Dendritic cell treated with granulocyte-macrophage colony-stimulating factor and Interleukin-4, amounts not matched to agents 40 ng/mL and 50 ng/mL, for 4 days (primary cell): Measurements from ENCODE around the gene DTL.
"Not testable (repeated sequence)": the region's sequence is repeated elsewhere in the genome, so short reads cannot be mapped to it uniquely, and the experiment has no call there.

Experiments used
- H3K27ac Mint-ChIP-seq: one replicate; pipeline ENCODE4 v1.8.0; 2022; ENCODE audit warnings: mild to moderate bottlenecking, mixed read lengths
- H3K27me3 Mint-ChIP-seq: one replicate; pipeline ENCODE4 v1.8.0; 2022; ENCODE audit warnings: mild to moderate bottlenecking, mixed read lengths
- H3K36me3 Mint-ChIP-seq: one replicate; pipeline ENCODE4 v1.8.0; 2022; ENCODE audit warnings: low read depth, mixed read lengths
- H3K4me1 Mint-ChIP-seq: one replicate; pipeline ENCODE4 v1.8.0; 2022; ENCODE audit warnings: low read depth, mixed read lengths
- H3K4me3 Mint-ChIP-seq: one replicate; pipeline ENCODE4 v1.8.0; 2022; ENCODE audit warnings: mild to moderate bottlenecking, moderate library complexity, mixed read lengths
- H3K9me3 Mint-ChIP-seq: one replicate; pipeline ENCODE4 v1.8.0; 2022; ENCODE audit warnings: mixed read lengths
- intact Hi-C: fragments of 100-400 bp; cut with micrococcal nuclease; formaldehyde crosslinking; loops from one replicate; pipeline ENCODE4 v1.15.0; 2022

Gene DTL

GRCh38 chr1:212035123-212035834 is at the start of gene DTL, which contains the start of gene INTS7:
DTL (plus strand) TSS chr1:212035748; CDS start chr1:212035891, 143 bp downstream.
INTS7 (minus strand) TSS chr1:212035557; CDS start chr1:212035437, 120 bp downstream.
- peaks cover 64% of the 10 kb centered on the region for H3K4me1 Mint-ChIP-seq
- intact Hi-C loops, result loop anchor here (1.0 kb wide), 1 partner anchor 355 kb away; no protein-coding TSS in a partner anchor
- no peaks in the 10 kb centered on the region for H3K9me3 Mint-ChIP-seq
- no peaks in the 10 kb centered on the region for H3K27me3 Mint-ChIP-seq
- H3K36me3 Mint-ChIP-seq, result peaks cover 17% of the 10 kb centered on the region
- H3K4me3 Mint-ChIP-seq, result peak within 1 kb of the TSS; percentile 93
- peak within 1 kb of the TSS; percentile 88 for H3K27ac Mint-ChIP-seq

- H3K4me1 Mint-ChIP-seq, result no peaks in the 10 kb centered on the region
- no peaks in the 10 kb centered on the region for H3K27me3 Mint-ChIP-seq
- no peak overlapping the region for H3K27ac Mint-ChIP-seq
- no peak overlapping the region for H3K4me3 Mint-ChIP-seq
- no peaks in the 10 kb centered on the region for H3K9me3 Mint-ChIP-seq
- H3K36me3 Mint-ChIP-seq, result peaks cover 36% of the 10 kb centered on the region
- intact Hi-C loops, result no loop called here
Observed at GRCh38 chr1:211986628-211987254, 48.8 kb upstream of the DTL start.

- Mint-ChIP-seq H3K36me3 (peaks cover 41% of the 10 kb centered on the region), H3K27ac (no peak overlapping the region)
Observed at GRCh38 chr1:211991695-211992094, 43.9 kb upstream of the DTL start.

GRCh38 chr1:211997426-211997825 is 38.1 kb upstream of the DTL start:
- H3K27ac Mint-ChIP-seq, H3K4me1 Mint-ChIP-seq, H3K27me3 Mint-ChIP-seq, H3K9me3 Mint-ChIP-seq, intact Hi-C loops, H3K4me3 Mint-ChIP-seq: not testable (repeated sequence)
- peaks cover 71% of the 10 kb centered on the region for H3K36me3 Mint-ChIP-seq

More at GRCh38 chr1:211991695-211992094, 43.9 kb upstream of the DTL start:
- Mint-ChIP-seq H3K9me3 (no peaks in the 10 kb centered on the region), H3K4me3 (no peak overlapping the region), H3K4me1 (no peaks in the 10 kb centered on the region), H3K27me3 (no peaks in the 10 kb centered on the region)
- intact Hi-C loops, result no loop called here

- no peak overlapping the region for H3K4me3 Mint-ChIP-seq
- H3K27me3 Mint-ChIP-seq, result no peaks in the 10 kb centered on the region
- H3K4me1 Mint-ChIP-seq, result no peaks in the 10 kb centered on the region
- intact Hi-C loops, result no loop called here
- peaks cover 76% of the 10 kb centered on the region for H3K36me3 Mint-ChIP-seq
- H3K27ac Mint-ChIP-seq, result no peak overlapping the region
- H3K9me3 Mint-ChIP-seq, result no peaks in the 10 kb centered on the region
Observed at GRCh38 chr1:212002536-212002935, 33.0 kb upstream of the DTL start.

GRCh38 chr1:212004895-212005608 is 30.5 kb upstream of the DTL start:
- Mint-ChIP-seq H3K27me3 (no peaks in the 10 kb centered on the region), H3K4me1 (no peaks in the 10 kb centered on the region), H3K4me3 (no peak overlapping the region), H3K36me3 (peaks cover 71% of the 10 kb centered on the region), H3K27ac (no peak overlapping the region), H3K9me3 (no peaks in the 10 kb centered on the region)
- intact Hi-C loops, result no loop called here

GRCh38 chr1:212007178-212007577 is 28.4 kb upstream of the DTL start:
- Mint-ChIP-seq H3K4me3 (no peak overlapping the region), H3K36me3 (peaks cover 59% of the 10 kb centered on the region), H3K9me3 (no peaks in the 10 kb centered on the region), H3K27ac (no peak overlapping the region), H3K4me1 (no peaks in the 10 kb centered on the region), H3K27me3 (no peaks in the 10 kb centered on the region)
- intact Hi-C loops, result no loop called here

- peaks cover 53% of the 10 kb centered on the region for H3K36me3 Mint-ChIP-seq
- H3K27me3 Mint-ChIP-seq, result no peaks in the 10 kb centered on the region
- no peak overlapping the region for H3K4me3 Mint-ChIP-seq
- H3K9me3 Mint-ChIP-seq, result no peaks in the 10 kb centered on the region
- intact Hi-C loops, result no loop called here
- H3K4me1 Mint-ChIP-seq, result no peaks in the 10 kb centered on the region
- H3K27ac Mint-ChIP-seq, result no peak overlapping the region
Observed at GRCh38 chr1:212007886-212008285, 27.7 kb upstream of the DTL start.

GRCh38 chr1:212009561-212009960 is 26.0 kb upstream of the DTL start:
- Mint-ChIP-seq H3K27me3 (no peaks in the 10 kb centered on the region), H3K36me3 (peaks cover 42% of the 10 kb centered on the region), H3K9me3 (no peaks in the 10 kb centered on the region), H3K4me3 (no peak overlapping the region), H3K27ac (no peak overlapping the region), H3K4me1 (no peaks in the 10 kb centered on the region)
- intact Hi-C loops, result no loop called here

GRCh38 chr1:212010004-212010403 is 25.5 kb upstream of the DTL start:
- Mint-ChIP-seq H3K4me3 (no peak overlapping the region), H3K36me3 (peaks cover 43% of the 10 kb centered on the region), H3K4me1 (no peaks in the 10 kb centered on the region), H3K27me3 (no peaks in the 10 kb centered on the region), H3K9me3 (no peaks in the 10 kb centered on the region), H3K27ac (no peak overlapping the region)
- intact Hi-C loops, result no loop called here

GRCh38 chr1:212012034-212012740 is 23.4 kb upstream of the DTL start:
- intact Hi-C loops, result loop anchor here (1.0 kb wide), 1 partner anchor 22 kb away; no protein-coding TSS in a partner anchor
- Mint-ChIP-seq H3K27me3 (no peaks in the 10 kb centered on the region), H3K4me3 (no peak overlapping the region), H3K4me1 (no peaks in the 10 kb centered on the region), H3K36me3 (peaks cover 37% of the 10 kb centered on the region), H3K9me3 (no peaks in the 10 kb centered on the region), H3K27ac (no peak overlapping the region)

- H3K9me3 Mint-ChIP-seq, result no peaks in the 10 kb centered on the region
- no peaks in the 10 kb centered on the region for H3K4me1 Mint-ChIP-seq
- no peak overlapping the region for H3K4me3 Mint-ChIP-seq
- no peaks in the 10 kb centered on the region for H3K27me3 Mint-ChIP-seq
- H3K27ac Mint-ChIP-seq, result no peak overlapping the region
- intact Hi-C loops, result no loop called here
- H3K36me3 Mint-ChIP-seq, result peaks cover 31% of the 10 kb centered on the region
Observed at GRCh38 chr1:212013672-212014071, 21.9 kb upstream of the DTL start.

GRCh38 chr1:212020975-212021374 is 14.6 kb upstream of the DTL start:
- H3K4me3 Mint-ChIP-seq, result no peak overlapping the region
- intact Hi-C loops, result no loop called here
- peaks cover 32% of the 10 kb centered on the region for H3K36me3 Mint-ChIP-seq
- H3K4me1 Mint-ChIP-seq, result no peaks in the 10 kb centered on the region
- no peak overlapping the region for H3K27ac Mint-ChIP-seq
- peaks cover 9% of the 10 kb centered on the region for H3K9me3 Mint-ChIP-seq
- H3K27me3 Mint-ChIP-seq, result no peaks in the 10 kb centered on the region

- intact Hi-C loops, result no loop called here
- Mint-ChIP-seq H3K9me3 (peaks cover 9% of the 10 kb centered on the region), H3K4me1 (no peaks in the 10 kb centered on the region), H3K36me3 (peaks cover 31% of the 10 kb centered on the region), H3K27ac (no peak overlapping the region), H3K27me3 (no peaks in the 10 kb centered on the region), H3K4me3 (no peak overlapping the region)
Observed at GRCh38 chr1:212021563-212021962, 14.0 kb upstream of the DTL start.
